Mammary epithelial cell (primary cell): Measurements from ENCODE around the gene PEDS1.

Experiments used
- EZH2 ChIP-seq: IDR thresholded peaks from 2 replicates; pipeline ENCODE4 v1.6.1; 2012; ENCODE audit warnings: low read length, inconsistent platforms, borderline replicate concordance
- TF ChIP-seq, protein P1 (sequence below), 2 donors: IDR thresholded peaks in 1 of 2; conservative IDR thresholded peaks in 1 of 2; 2 replicates each; pipeline ENCODE4 v1.5.1; 2011 to 2012; ENCODE audit warnings: inconsistent platforms in 2 of 2, low read length in 2 of 2, mild to moderate bottlenecking in 2 of 2, control low read depth in 1 of 2, low read depth in 1 of 2; ENCODE audit not compliant: insufficient read depth in 1 of 2; ENCODE audit errors: extremely low read depth in 1 of 2

DNA sequence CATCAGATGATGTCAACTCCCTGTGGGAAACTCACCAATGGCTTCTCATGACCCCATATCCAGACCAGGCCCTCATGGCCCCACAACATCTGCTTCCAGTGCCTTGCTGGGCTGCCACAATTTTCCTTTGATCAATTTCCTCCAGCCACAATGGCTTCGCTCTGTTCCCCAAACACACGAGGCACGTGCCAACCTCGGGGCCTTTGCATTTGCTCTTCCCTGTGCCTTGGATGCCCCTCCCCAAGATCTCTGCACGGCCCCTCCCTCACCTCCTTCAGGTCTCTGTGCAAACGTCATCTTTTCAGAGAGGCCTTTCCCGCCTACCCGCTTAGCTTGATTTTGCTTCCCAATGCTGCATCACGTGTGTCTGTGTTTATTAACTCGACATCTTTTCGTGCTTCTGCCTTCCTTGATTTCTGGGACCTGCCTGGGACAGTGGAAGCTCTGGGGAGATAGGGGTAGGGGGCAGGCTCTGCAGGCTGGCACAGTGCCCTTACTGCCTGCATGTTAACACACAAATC, 13.1 kb downstream of the PEDS1 start:
- TF ChIP-seq, protein P1, sequence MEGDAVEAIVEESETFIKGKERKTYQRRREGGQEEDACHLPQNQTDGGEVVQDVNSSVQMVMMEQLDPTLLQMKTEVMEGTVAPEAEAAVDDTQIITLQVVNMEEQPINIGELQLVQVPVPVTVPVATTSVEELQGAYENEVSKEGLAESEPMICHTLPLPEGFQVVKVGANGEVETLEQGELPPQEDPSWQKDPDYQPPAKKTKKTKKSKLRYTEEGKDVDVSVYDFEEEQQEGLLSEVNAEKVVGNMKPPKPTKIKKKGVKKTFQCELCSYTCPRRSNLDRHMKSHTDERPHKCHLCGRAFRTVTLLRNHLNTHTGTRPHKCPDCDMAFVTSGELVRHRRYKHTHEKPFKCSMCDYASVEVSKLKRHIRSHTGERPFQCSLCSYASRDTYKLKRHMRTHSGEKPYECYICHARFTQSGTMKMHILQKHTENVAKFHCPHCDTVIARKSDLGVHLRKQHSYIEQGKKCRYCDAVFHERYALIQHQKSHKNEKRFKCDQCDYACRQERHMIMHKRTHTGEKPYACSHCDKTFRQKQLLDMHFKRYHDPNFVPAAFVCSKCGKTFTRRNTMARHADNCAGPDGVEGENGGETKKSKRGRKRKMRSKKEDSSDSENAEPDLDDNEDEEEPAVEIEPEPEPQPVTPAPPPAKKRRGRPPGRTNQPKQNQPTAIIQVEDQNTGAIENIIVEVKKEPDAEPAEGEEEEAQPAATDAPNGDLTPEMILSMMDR (conservative IDR thresholded peaks at IDR 0.05 in 1 of 2, IDR thresholded peaks at IDR 0.05 in 1 of 2; ENCODE audit: extremely low read depth in 1 of 2, insufficient read depth in 1 of 2, low read depth in 1 of 2, low read length in 2 of 2), result no peak
- TF ChIP-seq EZH2, result no peak
